A673 (cell line): ENCODE results near the gene PRIMA1.

Experiments
- CTCF ChIP-seq: fragments of 300-800, 200-600 bp; sonication (generic); conservative IDR thresholded peaks from 2 replicates; pipeline ENCODE4 v1.5.1; 2017; ENCODE audit warnings: low read depth, mild to moderate bottlenecking, antibody characterized with exemption, low read length, moderate library complexity, mixed read lengths
- EZH2 ChIP-seq: fragments of 200-600 bp; sonication (generic); IDR thresholded peaks from 2 replicates; pipeline ENCODE4 v1.6.1; 2017; ENCODE audit warnings: borderline replicate concordance, low read depth, mild to moderate bottlenecking, mixed read lengths, antibody characterized with exemption, low read length; ENCODE audit not compliant: poor library complexity, severe bottlenecking

- TF ChIP-seq CTCF: no peak
- TF ChIP-seq EZH2: no peak
These were observed 9.3 kb upstream of the PRIMA1 start for GRCh38 chr14:93797536-93797935.
